ENCODE results near the gene SNAP29.
"Not testable (repeated sequence)": the region's sequence is repeated elsewhere in the genome, so short reads cannot be mapped to it uniquely, and the experiment has no call there.

Gene SNAP29

DNA sequence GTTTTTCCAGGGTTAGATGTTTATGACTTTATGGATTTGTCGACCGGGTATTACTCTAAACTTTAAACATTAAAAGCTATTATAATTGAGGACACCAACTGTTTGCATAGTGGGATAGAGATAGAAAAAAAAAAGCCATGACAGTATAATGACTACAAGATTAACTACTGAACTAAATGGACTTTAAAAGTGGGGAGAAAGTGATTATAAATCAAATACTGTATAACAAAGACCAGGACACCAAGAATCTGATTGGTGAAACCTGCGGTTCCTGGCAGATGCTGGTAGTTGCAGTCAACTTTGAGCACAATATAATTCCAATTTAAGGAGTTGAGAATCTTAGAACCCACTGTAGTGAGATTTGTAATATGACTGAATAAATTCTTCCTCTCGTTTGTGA, 60.9 kb downstream of the SNAP29 start:
- H3K9me3 ChIP-seq (ENCODE audit: control insufficient read depth, insufficient read depth, low read depth, low read length), result no peaks in the 10 kb centered on the region
- H3K27me3 ChIP-seq (ENCODE audit: control insufficient read depth, insufficient read depth, low read length), result no peaks in the 10 kb centered on the region
- no peak overlapping the region for H3K27ac ChIP-seq (ENCODE audit: low read depth, low read length)
- peak overlapping the region; percentile 65 for H3K9ac ChIP-seq (ENCODE audit: low read length)
- peaks cover 2% of the 10 kb centered on the region; the same call in 1 of the 2 replicates for H3K36me3 ChIP-seq (ENCODE audit: control insufficient read depth, insufficient read depth, low read length)
- H3K4me3 ChIP-seq (ENCODE audit: low read depth, low read length), result peak overlapping the region; percentile 99
- peaks cover 15% of the 10 kb centered on the region; the same call in 1 of the 2 replicates for H3K4me1 ChIP-seq (ENCODE audit: control insufficient read depth, insufficient read depth, low read length)

DNA sequence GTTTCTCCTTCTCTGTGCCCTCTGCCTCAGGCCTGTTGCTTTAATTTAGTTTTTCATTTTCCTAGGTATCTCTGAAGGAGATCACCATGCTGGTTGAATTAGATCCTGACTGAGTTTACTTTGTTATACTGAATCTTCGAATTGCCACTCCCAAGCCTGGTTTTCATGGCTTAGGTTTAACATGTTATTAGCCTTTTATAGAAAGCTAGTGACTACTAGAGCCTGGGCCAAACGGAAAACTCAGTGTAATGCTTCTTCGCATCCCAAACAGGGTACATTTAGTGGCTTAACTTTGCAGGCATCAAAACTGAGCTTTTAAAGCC, 62.0 kb downstream of the SNAP29 start:
- H3K4me1 ChIP-seq (ENCODE audit: control insufficient read depth, insufficient read depth, low read length), result peaks cover 21% of the 10 kb centered on the region
- H3K36me3 ChIP-seq (ENCODE audit: control insufficient read depth, insufficient read depth, low read length), result peaks cover 2% of the 10 kb centered on the region; the same call in 1 of the 2 replicates
- H3K27ac ChIP-seq (ENCODE audit: low read depth, low read length), result no peak overlapping the region
- no peaks in the 10 kb centered on the region for H3K27me3 ChIP-seq (ENCODE audit: control insufficient read depth, insufficient read depth, low read length)
- H3K9me3 ChIP-seq (ENCODE audit: control insufficient read depth, insufficient read depth, low read depth, low read length), result no peaks in the 10 kb centered on the region
- peak overlapping the region; percentile 2 for H3K9ac ChIP-seq (ENCODE audit: low read length)
- peak overlapping the region; percentile 99 for H3K4me3 ChIP-seq (ENCODE audit: low read depth, low read length)

DNA sequence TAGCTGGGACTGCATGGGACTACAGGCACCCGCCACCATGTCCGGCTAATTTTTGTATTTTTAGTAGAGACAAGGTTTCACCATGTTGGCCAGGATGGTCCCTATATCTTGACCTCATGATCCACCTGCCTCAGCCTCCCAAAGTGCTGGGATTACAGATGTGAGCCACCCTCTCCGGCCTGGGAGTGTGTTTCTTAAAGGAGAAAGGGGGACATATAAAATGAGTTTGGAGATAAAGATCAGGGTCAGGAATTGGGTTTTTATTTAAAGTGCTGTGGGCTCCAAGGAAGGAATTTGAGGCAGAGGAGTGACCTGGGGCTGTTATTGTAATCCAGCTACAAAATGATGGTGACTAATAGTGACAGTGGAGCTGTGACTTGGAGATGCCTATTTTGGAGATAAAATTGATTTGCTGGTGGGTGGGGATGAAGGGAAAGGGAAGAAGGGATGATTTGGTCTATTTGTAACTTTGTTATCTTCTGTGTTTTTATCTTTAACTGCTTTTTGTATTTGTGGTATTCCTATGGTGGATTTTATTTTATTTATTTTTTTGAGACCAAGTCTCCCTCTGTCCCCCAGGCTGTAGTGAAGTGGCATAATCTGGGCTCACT, 63.4 kb downstream of the SNAP29 start:
- no peaks in the 10 kb centered on the region for H3K9me3 ChIP-seq (ENCODE audit: control insufficient read depth, insufficient read depth, low read depth, low read length)
- no peak overlapping the region for H3K9ac ChIP-seq (ENCODE audit: low read length)
- H3K27me3 ChIP-seq (ENCODE audit: control insufficient read depth, insufficient read depth, low read length), result no peaks in the 10 kb centered on the region
- no peak overlapping the region for H3K27ac ChIP-seq (ENCODE audit: low read depth, low read length)
- peaks cover 2% of the 10 kb centered on the region; the same call in 1 of the 2 replicates for H3K36me3 ChIP-seq (ENCODE audit: control insufficient read depth, insufficient read depth, low read length)
- no peak overlapping the region for H3K4me3 ChIP-seq (ENCODE audit: low read depth, low read length)
- H3K4me1 ChIP-seq (ENCODE audit: control insufficient read depth, insufficient read depth, low read length), result peaks cover 30% of the 10 kb centered on the region

DNA sequence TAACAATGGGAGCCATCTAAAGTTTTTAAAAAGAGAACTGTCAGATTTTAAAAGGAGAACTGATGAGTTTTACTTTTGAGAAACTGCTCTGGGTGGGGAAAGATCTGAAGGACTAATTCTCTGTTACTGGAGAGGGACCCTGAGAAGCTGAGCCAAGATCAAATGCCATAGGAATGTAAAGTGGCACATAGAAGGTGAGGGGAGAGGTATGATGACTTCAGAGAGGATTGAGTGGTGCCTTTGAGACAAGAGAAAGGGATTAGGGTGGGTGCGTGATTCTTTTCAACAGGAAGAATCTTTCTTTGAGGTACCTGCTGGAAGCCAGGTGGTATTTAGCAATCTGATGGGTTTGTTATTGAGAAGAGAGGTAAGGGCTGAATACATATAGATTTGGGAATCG, 67.4 kb downstream of the SNAP29 start:
- Histone ChIP-seq H3K9ac (ENCODE audit: low read length) (no peak overlapping the region), H3K4me1 (ENCODE audit: control insufficient read depth, insufficient read depth, low read length) (peaks cover 19% of the 10 kb centered on the region), H3K27me3 (ENCODE audit: control insufficient read depth, insufficient read depth, low read length) (no peaks in the 10 kb centered on the region), H3K4me3 (ENCODE audit: low read depth, low read length) (no peak overlapping the region), H3K9me3 (ENCODE audit: control insufficient read depth, insufficient read depth, low read depth, low read length) (no peaks in the 10 kb centered on the region), H3K36me3 (ENCODE audit: control insufficient read depth, insufficient read depth, low read length) (peaks cover 9% of the 10 kb centered on the region), H3K27ac (ENCODE audit: low read depth, low read length) (no peak overlapping the region)

DNA sequence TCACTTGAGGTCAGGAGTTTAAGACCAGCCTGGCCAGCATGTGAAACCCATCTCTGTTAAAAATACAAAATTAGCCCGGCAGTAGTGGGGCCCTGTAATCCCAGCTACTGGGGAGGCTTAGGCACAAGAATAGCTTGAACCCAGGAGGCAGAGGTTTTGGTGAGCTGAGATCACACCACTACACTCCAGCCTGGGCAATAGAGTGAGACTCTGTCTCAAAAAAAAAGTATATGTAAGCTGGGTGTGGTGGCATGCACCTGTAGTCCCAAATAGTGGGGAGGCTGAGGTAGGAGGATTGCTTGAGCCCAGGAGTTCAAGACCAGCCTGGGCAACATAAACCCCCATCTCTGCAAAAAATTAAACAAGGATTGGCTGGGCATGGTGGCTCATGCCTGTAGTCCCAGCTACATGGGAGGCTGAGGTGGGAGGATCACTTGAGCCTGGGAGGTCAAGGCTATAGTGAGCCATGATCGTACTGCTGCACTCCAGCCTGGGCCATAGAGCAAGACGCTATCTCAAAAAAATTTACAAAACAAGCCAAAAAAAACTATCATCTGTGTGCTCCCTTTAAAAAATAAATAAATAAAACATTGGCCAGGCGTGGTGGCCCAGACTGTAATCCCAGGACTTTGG, 69.2 kb downstream of the SNAP29 start:
- Histone ChIP-seq H3K27ac (ENCODE audit: low read depth, low read length) (no peak overlapping the region), H3K9ac (ENCODE audit: low read length) (no peak overlapping the region), H3K4me3 (ENCODE audit: low read depth, low read length) (no peak overlapping the region), H3K9me3 (ENCODE audit: control insufficient read depth, insufficient read depth, low read depth, low read length) (no peaks in the 10 kb centered on the region), H3K27me3 (ENCODE audit: control insufficient read depth, insufficient read depth, low read length) (no peaks in the 10 kb centered on the region), H3K4me1 (ENCODE audit: control insufficient read depth, insufficient read depth, low read length) (peaks cover 16% of the 10 kb centered on the region), H3K36me3 (ENCODE audit: control insufficient read depth, insufficient read depth, low read length) (peaks cover 18% of the 10 kb centered on the region)

DNA sequence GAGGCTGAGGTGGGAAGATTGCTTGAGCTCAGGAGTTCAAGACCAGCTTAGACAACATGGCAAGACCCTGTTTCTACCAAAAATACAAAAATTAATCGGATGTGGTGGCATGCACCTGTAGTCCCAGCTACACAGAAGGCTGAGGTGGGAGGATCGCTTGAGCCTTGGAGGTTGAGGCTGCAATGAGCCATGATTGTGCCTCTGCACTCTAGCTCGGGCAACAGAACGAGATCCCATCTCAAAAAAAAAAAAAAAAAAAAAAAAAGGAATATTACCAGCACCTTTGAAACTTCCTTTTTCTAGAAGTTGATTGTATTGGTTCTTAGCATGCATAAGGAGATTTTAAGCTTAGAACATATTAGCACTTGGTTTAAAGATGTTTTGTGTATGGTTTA, 69.8 kb downstream of the SNAP29 start:
- Histone ChIP-seq H3K27ac (ENCODE audit: low read depth, low read length) (no peak overlapping the region), H3K9ac (ENCODE audit: low read length) (no peak overlapping the region), H3K9me3 (ENCODE audit: control insufficient read depth, insufficient read depth, low read depth, low read length) (no peaks in the 10 kb centered on the region), H3K4me3 (ENCODE audit: low read depth, low read length) (no peak overlapping the region), H3K36me3 (ENCODE audit: control insufficient read depth, insufficient read depth, low read length) (peaks cover 20% of the 10 kb centered on the region), H3K27me3 (ENCODE audit: control insufficient read depth, insufficient read depth, low read length) (no peaks in the 10 kb centered on the region), H3K4me1 (ENCODE audit: control insufficient read depth, insufficient read depth, low read length) (peaks cover 16% of the 10 kb centered on the region)

DNA sequence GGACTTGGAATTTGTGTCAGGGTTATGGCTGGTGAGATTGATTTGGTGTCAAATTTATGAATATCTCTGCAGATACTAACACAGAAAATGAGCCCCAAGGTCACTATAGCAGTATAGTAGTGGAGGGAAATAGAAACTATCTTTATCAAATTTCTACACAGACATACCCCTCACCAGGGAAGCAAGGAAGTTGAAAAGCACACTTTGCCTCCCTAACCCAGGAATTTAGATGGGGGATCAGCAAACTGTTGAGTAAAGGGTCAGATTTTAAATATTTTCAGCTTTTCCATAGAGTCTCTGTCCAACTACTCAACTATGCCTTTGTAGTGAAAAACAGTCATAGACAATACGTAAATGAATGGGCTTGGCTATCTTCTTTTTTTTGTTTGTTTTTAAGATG, 71.2 kb downstream of the SNAP29 start:
- Histone ChIP-seq H3K9me3 (ENCODE audit: control insufficient read depth, insufficient read depth, low read depth, low read length) (no peaks in the 10 kb centered on the region), H3K9ac (ENCODE audit: low read length) (no peak overlapping the region), H3K36me3 (ENCODE audit: control insufficient read depth, insufficient read depth, low read length) (peaks cover 31% of the 10 kb centered on the region), H3K4me3 (ENCODE audit: low read depth, low read length) (no peak overlapping the region), H3K27ac (ENCODE audit: low read depth, low read length) (no peak overlapping the region), H3K27me3 (ENCODE audit: control insufficient read depth, insufficient read depth, low read length) (no peaks in the 10 kb centered on the region), H3K4me1 (ENCODE audit: control insufficient read depth, insufficient read depth, low read length) (peaks cover 16% of the 10 kb centered on the region)

DNA sequence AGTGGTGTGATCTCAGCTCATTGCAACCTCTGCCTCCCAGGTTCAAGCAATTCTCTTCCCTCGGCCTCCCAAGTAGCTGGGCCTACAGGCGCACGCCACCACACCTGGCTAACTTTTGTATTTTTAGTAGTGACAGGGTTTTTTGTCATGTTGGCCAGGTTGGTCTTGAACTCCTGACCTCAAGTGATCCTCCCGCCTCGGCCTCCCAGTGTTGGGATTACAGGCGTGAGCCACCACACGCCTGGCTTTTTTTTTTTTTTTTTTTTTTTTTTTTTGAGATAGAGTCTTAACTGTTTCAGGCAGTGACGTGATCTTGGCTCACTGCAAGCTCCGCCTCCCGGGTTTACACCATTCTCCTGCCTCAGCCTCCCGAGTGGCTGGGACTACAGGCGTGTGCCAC, 71.6 kb downstream of the SNAP29 start:
- not testable (repeated sequence) for H3K9me3 ChIP-seq (ENCODE audit: control insufficient read depth, insufficient read depth, low read depth, low read length); H3K9ac ChIP-seq (ENCODE audit: low read length); H3K27me3 ChIP-seq (ENCODE audit: control insufficient read depth, insufficient read depth, low read length); H3K4me3 ChIP-seq (ENCODE audit: low read depth, low read length); H3K27ac ChIP-seq (ENCODE audit: low read depth, low read length)
- Histone ChIP-seq H3K4me1 (ENCODE audit: control insufficient read depth, insufficient read depth, low read length) (peaks cover 13% of the 10 kb centered on the region), H3K36me3 (ENCODE audit: control insufficient read depth, insufficient read depth, low read length) (peaks cover 35% of the 10 kb centered on the region)

DNA sequence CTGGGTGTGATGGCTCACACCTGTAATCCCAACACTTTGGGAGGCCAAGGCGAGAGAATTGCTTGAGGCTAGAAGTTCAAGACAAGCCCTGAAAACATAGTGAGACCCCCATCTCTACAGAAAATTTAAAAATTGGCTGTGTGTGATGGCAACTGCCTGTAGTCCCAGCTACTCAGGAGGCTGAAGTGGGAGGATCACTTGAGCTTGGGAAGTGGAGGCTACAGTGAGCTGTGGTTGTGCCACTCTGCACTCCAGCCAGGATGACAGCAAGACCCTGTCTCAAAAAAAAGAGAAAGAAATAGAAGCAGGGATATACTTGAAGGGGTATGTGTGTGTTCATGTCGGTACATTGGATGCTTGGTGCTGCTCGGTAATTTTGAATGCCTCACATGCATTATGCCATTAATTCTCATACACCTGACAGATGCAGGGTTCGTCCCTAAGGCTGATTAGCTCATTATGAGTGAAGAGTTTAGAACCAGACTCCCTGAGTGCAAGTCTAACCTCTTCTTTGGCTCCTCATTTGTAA, 72.4 kb downstream of the SNAP29 start:
- H3K27ac ChIP-seq (ENCODE audit: low read depth, low read length), result no peak overlapping the region
- H3K27me3 ChIP-seq (ENCODE audit: control insufficient read depth, insufficient read depth, low read length), result no peaks in the 10 kb centered on the region
- no peak overlapping the region for H3K9ac ChIP-seq (ENCODE audit: low read length)
- H3K4me3 ChIP-seq (ENCODE audit: low read depth, low read length), result no peak overlapping the region
- peaks cover 42% of the 10 kb centered on the region for H3K36me3 ChIP-seq (ENCODE audit: control insufficient read depth, insufficient read depth, low read length)
- no peaks in the 10 kb centered on the region for H3K9me3 ChIP-seq (ENCODE audit: control insufficient read depth, insufficient read depth, low read depth, low read length)
- peaks cover 6% of the 10 kb centered on the region for H3K4me1 ChIP-seq (ENCODE audit: control insufficient read depth, insufficient read depth, low read length)

DNA sequence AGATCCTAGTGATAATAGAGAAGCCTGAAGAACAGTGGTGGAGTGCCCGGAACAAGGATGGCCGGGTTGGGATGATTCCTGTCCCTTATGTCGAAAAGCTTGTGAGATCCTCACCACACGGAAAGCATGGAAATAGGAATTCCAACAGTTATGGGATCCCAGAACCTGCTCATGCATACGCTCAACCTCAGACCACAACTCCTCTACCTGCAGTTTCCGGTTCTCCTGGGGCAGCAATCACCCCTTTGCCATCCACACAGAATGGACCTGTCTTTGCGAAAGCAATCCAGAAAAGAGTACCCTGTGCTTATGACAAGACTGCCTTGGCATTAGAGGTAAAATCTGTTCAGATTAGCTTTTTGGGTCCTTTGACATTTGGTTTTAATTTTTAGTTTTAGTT, 75.1 kb downstream of the SNAP29 start:
- Histone ChIP-seq H3K27ac (ENCODE audit: low read depth, low read length) (no peak overlapping the region), H3K9me3 (ENCODE audit: control insufficient read depth, insufficient read depth, low read depth, low read length) (no peaks in the 10 kb centered on the region), H3K4me1 (ENCODE audit: control insufficient read depth, insufficient read depth, low read length) (0 out of 2 replicates have a peak, but pooled peaks cover 3% of the 10 kb centered on the region), H3K9ac (ENCODE audit: low read length) (no peak overlapping the region), H3K4me3 (ENCODE audit: low read depth, low read length) (no peak overlapping the region), H3K27me3 (ENCODE audit: control insufficient read depth, insufficient read depth, low read length) (no peaks in the 10 kb centered on the region), H3K36me3 (ENCODE audit: control insufficient read depth, insufficient read depth, low read length) (peaks cover 50% of the 10 kb centered on the region)

DNA sequence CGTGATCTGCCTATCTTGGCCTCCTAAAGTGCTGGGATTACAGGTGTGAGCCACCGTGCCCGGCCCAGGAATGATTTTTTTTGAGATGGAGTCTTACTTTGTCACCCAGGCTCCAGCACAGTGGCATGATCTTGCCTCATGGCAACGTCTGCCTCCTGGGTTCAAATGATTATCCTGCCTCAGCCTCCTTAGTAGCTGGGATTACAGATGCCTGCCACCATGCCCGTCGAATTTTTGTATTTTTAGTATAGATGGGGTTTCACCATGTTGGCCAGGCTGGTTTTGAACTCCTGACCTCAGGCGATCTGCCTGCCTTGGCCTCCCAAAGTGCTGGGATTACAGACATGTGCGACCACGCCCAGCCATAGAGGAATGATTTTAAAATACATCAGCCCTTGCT, 76.2 kb downstream of the SNAP29 start:
- H3K4me3 ChIP-seq (ENCODE audit: low read depth, low read length); H3K9ac ChIP-seq (ENCODE audit: low read length); H3K27me3 ChIP-seq (ENCODE audit: control insufficient read depth, insufficient read depth, low read length); H3K4me1 ChIP-seq (ENCODE audit: control insufficient read depth, insufficient read depth, low read length); H3K27ac ChIP-seq (ENCODE audit: low read depth, low read length); H3K9me3 ChIP-seq (ENCODE audit: control insufficient read depth, insufficient read depth, low read depth, low read length): not testable (repeated sequence)
- H3K36me3 ChIP-seq (ENCODE audit: control insufficient read depth, insufficient read depth, low read length), result peaks cover 48% of the 10 kb centered on the region

Data from HUES6 (cell line).